Brain microvascular endothelial cell (primary cell): ENCODE results near the gene ATG4A.
A peak's percentile ranks its signal among the peaks of the same experiment; 100 is the strongest.

ENCODE experiments used
- DNase-seq: peaks from one replicate; pipeline ENCODE4 v3.0.0-alpha.2; 2020
- H3K27ac ChIP-seq: fragments of 250-450 bp; sonication (Bioruptor Pico); 2 replicates; pipeline ENCODE4 v1.5.1; 2020; ENCODE audit warnings: mild to moderate bottlenecking, moderate library complexity
- H3K27me3 ChIP-seq: fragments of 250-450 bp; sonication (Bioruptor Pico); replicated peaks from 2 replicates; pipeline ENCODE4 v1.5.1; 2020; ENCODE audit warnings: mild to moderate bottlenecking
- H3K36me3 ChIP-seq: fragments of 250-450 bp; sonication (Bioruptor Pico); replicated peaks from 2 replicates; pipeline ENCODE4 v1.5.1; 2020; ENCODE audit warnings: mild to moderate bottlenecking
- H3K4me3 ChIP-seq: 2 replicates; pipeline ENCODE4 v1.5.1; 2011; ENCODE audit warnings: low read depth, mild to moderate bottlenecking, control low read depth, low read length, moderate library complexity
- CTCF ChIP-seq: IDR thresholded peaks from 2 replicates; pipeline ENCODE4 v1.5.1; 2011; ENCODE audit warnings: low read depth, mild to moderate bottlenecking, moderate library complexity, low read length, control low read depth, inconsistent platforms; ENCODE audit errors: missing control alignments
- in situ Hi-C: cut with HindIII; loops from 2 replicates; pipeline ENCODE4 v1.10.0; 2017; ENCODE audit warnings: low sequenced_read_pairs, low pct_ligation_motif_present

Gene ATG4A

GRCh38 chrX:108059801-108060200 lies 31.8 kb upstream of the ATG4A start:
- no peak for TF ChIP-seq CTCF
- Histone ChIP-seq H3K4me3 (no peak overlapping the region), H3K27ac (no peak overlapping the region), H3K27me3 (no peaks in the 10 kb centered on the region), H3K36me3 (no peaks in the 10 kb centered on the region)
- in situ Hi-C loops = no loop called here
- DNase-seq = no peak

GRCh38 chrX:108064001-108064400 lies 27.6 kb upstream of the ATG4A start:
- no peaks in the 10 kb centered on the region for H3K36me3 ChIP-seq
- in situ Hi-C loops = no loop called here
- no peaks in the 10 kb centered on the region for H3K27me3 ChIP-seq
- no peak for DNase-seq
- H3K4me3 ChIP-seq = no peak overlapping the region
- H3K27ac ChIP-seq = no peak overlapping the region
- TF ChIP-seq CTCF = no peak

GRCh38 chrX:108064613-108065012 lies 27.0 kb upstream of the ATG4A start:
- DNase-seq = no peak
- in situ Hi-C loops = no loop called here
- no peak for TF ChIP-seq CTCF
- no peaks in the 10 kb centered on the region for H3K27me3 ChIP-seq
- no peak overlapping the region for H3K27ac ChIP-seq
- no peaks in the 10 kb centered on the region for H3K36me3 ChIP-seq
- H3K4me3 ChIP-seq = no peak overlapping the region

- Histone ChIP-seq H3K4me3 (no peak overlapping the region), H3K27ac (no peak overlapping the region), H3K27me3 (no peaks in the 10 kb centered on the region), H3K36me3 (no peaks in the 10 kb centered on the region)
- no peak for DNase-seq
- in situ Hi-C loops = no loop called here
- no peak for TF ChIP-seq CTCF
These were observed 23.5 kb upstream of the ATG4A start for GRCh38 chrX:108068121-108068520.

- no peak overlapping the region for H3K4me3 ChIP-seq
- no peaks in the 10 kb centered on the region for H3K27me3 ChIP-seq
- no peak overlapping the region for H3K27ac ChIP-seq
- TF ChIP-seq CTCF = no peak
- in situ Hi-C loops = no loop called here
- H3K36me3 ChIP-seq = no peaks in the 10 kb centered on the region
- peak; percentile 31 for DNase-seq
These were observed 20.7 kb upstream of the ATG4A start for GRCh38 chrX:108070891-108071290.

GRCh38 chrX:108071578-108071977 lies 20.0 kb upstream of the ATG4A start:
- no peaks in the 10 kb centered on the region for H3K36me3 ChIP-seq
- H3K27me3 ChIP-seq = no peaks in the 10 kb centered on the region
- H3K4me3 ChIP-seq = no peak overlapping the region
- no peak for TF ChIP-seq CTCF
- in situ Hi-C loops = no loop called here
- no peak overlapping the region for H3K27ac ChIP-seq
- DNase-seq = no peak
